HG02884 (cell line): ENCODE measurements around the gene DCLRE1A.

Experiments used
- ATAC-seq: cut with Tn5 transposase; IDR thresholded peaks from one replicate; pipeline ENCODE4 v1.9.1; 2021; ENCODE audit warnings: mild to moderate bottlenecking, moderate library complexity; ENCODE audit not compliant: unreplicated experiment

DCLRE1A gene

GRCh38 chr10:113854013-113854760 lies at the start of gene DCLRE1A, which contains the start of gene NHLRC2:
TSS of gene DCLRE1A (minus strand) at chr10:113854082. CDS start at chr10:113853182, 900 bp downstream.
TSS of gene NHLRC2 (plus strand) at chr10:113854661. CDS start at chr10:113854873, 212 bp downstream.
- peak; percentile 38 for ATAC-seq

DNA sequence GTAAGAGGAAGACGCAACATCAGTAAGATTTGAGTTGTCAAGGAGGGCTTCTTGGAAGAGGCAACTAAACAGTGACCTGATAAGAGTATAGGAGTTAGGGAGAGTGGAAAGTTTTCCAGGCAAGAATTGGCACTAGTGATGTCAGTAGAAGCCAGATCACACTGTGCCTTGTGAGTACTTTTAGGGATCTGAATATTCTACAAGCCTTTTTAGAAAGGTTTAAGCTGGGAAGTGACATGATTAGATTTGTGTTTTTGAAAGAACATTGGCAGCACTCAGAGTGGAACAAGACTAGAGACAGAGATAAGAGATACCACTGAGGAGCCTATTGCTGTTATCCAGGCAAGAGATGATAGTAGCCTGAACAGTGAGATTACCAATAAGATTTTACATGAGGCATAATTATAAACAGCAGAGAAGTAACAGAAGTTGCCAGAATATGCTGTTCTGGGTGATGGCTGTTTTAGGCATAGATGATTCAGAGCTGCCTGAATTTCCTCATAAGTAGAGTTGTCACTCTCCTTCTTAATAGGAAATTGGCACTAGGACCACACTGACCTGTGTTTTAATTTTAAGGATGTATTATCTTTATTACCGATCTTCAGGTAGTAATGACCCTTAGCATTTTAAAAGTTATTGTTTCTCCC lies 46.2 kb upstream of the DCLRE1A start:
- no peak for ATAC-seq

DNA sequence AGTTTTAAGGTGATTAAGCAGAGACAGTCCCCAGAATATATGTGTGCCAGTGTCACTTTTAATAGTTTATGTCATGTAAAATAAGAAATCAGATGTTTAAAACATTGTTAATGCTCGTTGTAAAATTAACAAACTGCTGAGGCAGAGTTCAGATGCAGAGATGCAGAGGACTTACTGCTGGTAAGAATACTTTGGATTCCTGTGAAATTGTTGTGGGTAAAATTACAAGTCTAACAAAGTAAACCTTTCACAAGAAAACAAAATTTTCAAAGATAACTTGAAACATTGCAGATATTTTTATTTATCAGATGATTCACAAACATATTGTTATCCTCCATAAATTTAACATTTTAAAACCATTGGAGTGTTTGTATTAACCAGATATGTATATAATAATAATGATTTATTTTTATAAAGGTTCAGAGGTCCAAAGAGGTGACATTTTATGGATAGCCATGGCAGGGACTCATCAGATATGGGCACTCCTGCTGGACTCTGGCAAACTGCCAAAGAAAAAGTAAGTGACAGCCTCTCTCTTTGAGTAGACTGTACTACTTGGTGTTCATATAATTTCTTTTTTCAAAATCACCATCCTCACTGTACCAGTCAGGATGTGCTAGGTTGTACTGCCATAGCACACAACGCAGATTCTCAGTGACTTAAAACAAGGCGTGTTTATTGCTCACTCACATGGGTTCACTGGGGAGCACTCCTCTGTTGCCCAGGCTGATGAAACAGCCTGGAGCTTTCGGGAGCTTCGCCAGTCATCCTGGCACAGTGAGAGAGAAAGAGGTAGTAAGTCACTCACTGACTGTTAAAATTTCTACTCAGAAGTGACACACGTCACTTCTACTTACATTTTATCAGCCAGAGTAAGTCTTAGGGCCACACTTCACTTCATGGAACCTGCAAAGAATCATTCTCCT lies 44.1 kb upstream of the DCLRE1A start:
- no peak for ATAC-seq

DNA sequence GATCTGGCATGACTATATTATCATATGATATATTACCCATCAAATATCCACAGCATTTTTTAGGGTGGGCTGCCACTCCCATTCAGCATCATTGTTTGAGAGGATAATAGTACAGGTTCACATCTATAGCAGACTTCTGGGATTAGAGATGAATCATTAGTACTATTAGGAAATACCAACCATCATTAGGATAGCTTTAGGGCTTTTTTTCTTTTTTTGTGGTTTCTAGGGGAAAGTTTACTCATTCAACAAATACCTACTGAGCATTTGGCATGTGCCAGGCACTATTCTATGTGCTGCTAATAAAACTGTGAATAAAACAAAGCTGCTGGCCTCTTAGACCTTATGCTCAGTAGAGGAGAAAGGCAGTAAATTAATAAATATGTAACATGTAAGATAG lies 41.1 kb upstream of the DCLRE1A start:
- no peak for ATAC-seq

DNA sequence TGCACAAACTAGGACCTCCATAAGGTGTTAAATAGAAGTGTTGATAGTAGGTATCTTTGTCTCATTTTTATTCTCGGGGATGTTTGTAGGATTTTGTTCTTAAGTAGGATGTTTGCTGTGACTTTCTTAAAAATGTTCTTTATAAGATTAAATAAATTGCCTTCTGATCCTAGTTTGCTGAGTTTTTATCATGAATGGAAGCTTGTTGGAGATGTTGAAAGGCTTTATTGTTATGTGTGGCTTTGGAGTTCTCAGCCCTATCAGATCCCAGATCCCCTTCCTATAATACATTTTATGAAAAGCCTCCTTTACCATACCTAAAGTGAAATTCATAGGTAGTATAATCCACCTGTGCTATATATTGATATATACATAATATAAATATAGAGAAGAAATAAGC lies 40.7 kb upstream of the DCLRE1A start:
- no peak for ATAC-seq

DNA sequence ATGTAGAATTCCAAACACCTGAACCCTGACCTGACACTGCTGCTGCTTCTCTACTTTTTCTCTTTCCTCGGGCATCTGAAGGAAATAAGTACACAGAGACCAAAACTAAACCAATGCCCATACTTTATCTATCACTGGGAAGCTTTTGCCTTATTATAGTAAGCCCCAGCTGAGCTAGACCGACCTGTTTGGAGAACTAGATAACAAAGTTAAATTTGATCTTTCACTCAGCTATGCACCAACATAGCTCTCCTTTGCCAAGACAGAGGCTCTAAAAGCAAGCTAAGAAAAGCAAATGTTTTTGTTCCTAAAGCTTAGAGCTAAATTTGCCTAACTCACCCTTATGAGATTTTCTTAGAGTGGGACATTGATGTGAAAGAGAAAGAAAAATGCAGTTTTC lies 39.7 kb upstream of the DCLRE1A start:
- ATAC-seq: no peak

DNA sequence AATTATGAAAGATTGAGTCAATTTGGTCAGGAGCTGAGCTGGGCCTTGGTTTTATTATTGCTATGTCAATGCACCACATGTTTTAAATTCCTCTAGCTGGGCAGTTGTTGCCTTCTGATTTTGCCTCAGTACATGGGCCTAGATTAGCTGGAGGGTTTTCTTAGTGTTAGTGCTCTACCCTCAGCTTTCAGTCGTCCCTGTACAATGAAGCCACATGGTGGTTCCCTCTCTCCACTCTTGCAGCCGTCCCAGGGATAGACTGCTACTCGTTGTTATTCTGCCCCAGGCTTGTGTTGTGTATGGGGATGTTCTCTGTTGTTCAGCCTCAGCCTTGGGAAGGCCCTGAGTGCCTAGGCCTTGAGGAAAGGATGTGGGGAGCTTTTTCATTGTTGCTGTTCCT lies 37.6 kb upstream of the DCLRE1A start:
- ATAC-seq: no peak

- no peak for ATAC-seq
These were observed 36.9 kb upstream of the DCLRE1A start for GRCh38 chr10:113890769-113891168.

DNA sequence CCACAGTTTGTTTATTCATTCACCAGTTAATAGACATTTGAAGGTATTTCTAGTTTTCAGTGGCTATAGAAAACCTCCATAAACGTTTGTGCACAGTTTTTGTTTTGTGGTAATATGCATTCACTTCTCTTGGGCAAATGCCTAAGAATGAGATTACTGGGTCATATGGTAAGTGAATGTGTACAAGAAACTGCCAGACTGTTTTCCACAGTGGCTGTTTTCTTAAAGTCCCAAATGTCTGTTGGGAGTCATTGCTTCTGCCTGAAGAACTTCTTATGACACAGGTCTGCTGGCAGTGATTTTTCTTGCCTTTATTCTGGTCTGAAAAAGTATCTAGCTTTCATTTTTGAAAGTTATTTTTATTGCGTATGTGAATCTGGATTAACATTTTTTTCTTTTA lies 36.0 kb upstream of the DCLRE1A start:
- ATAC-seq: no peak

- ATAC-seq: no peak
These were observed 28.4 kb upstream of the DCLRE1A start for GRCh38 chr10:113882240-113882639.

- peak; percentile 4 for ATAC-seq
These were observed 26.4 kb upstream of the DCLRE1A start for GRCh38 chr10:113880236-113880635.

GRCh38 chr10:113879691-113880090 lies 25.8 kb upstream of the DCLRE1A start:
- peak; percentile 89 for ATAC-seq

GRCh38 chr10:113876461-113876860 lies 22.6 kb upstream of the DCLRE1A start:
- ATAC-seq: no peak

- ATAC-seq: no peak
These were observed 21.3 kb upstream of the DCLRE1A start for GRCh38 chr10:113875212-113875611.

DNA sequence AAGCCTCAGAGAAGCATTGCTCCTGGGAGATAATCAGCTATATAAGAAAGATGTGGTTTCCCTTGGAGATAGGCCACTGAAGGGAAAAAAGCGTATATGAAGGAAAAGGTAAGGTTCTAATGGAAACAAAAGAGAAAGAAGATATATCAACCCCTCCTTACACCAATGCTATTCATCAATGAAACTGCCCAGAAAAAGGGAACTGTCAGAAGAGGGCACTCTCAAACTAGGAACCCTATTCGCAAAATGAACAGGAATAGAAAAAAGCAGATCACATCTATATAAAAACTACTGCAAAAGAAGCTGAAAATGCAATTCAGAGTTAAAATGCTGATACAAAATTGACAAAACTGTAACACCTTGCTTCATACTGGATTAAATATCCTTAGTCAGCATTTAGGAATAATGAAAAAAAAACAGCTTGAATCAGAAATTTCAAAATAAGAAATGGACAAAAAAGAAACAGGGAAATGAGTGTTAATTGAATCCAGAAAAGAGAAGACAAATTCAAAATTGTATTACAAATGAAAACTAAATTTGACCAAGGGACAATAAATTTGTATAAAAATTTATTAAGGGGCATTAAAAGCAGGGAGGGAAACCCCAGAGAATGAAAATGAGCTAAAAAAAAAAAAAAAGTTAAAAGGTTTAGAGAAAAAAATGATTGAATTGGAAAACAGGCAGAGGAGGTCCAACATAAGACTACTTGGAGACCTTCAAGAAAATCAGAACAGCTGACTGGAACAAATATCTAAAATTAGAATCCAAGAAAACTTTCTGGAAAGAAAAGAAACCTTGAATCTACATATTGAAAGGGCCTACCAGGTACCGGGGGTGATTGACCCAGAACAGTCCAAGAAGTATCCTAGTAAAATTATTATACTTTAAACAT lies 18.5 kb upstream of the DCLRE1A start:
- ATAC-seq: no peak

GRCh38 chr10:113869789-113870188 lies 15.9 kb upstream of the DCLRE1A start:
- no peak for ATAC-seq

DNA sequence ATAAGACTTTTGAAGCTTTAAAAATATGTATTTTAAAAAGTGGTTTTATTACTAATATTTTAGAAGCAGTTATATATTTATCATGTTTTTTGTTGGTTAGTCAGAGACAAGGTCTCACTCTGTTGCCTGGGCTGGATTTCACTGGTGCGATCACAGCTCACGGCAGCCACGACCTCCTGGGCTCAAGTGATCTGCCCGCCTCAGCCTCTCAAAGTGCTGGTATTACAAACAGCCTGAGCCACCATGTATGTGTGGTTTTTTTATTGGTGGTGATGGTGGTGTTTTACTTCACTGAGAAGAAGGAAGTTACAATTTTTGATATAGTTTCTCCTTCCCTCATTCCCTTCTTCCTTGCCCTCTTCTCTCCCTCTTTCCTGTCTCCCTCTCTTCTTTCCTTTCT lies 14.0 kb upstream of the DCLRE1A start:
- ATAC-seq: no peak

DNA sequence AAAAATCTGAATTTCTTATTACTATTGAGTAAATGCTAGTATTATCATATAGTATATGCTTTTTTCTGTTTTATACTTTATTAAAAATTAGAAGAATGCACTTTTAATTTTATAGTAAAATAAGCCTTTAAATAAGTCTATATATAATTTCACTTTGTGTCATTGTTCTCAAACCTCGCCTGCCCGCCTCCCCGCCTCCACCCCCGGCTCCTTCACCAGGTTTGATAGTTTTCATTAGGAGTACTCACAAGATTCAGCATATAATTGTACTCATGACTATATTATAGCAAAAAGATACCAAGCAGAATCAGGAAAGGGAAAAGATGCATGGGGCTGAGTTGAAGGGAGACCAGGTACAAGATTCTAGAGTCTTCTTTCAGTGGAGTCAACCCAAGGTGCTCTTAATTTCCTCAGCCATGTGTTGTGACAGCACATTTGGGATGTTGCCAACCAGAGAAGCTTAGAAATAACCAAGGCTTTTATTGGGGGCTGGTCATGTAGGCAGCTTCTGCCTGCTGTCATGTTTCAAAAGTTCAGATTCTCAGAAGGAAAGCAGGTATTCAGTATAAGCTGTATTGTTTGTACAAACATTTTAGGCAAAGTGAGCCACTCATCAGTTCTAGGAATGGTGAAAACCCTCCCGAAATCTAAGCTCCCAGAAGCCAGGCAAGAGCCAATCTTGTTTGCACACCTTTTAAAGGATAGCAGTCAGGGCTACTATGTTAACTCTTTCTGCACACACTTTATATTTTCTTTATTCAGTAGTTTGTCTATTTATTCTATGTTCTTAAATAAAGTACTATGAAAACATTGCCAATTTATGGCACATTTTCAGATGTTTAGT lies 12.9 kb upstream of the DCLRE1A start:
- no peak for ATAC-seq

GRCh38 chr10:113865901-113866300 lies 12.0 kb upstream of the DCLRE1A start:
- no peak for ATAC-seq
